Gastrocnemius medialis (tissue), 4 donors: ENCODE measurements around the gene KCNA4. TPM values are rescaled to one million over a fixed set of nuclear protein-coding genes. Genes with fewer than 3 reads are reported as not detected.

Experiments used
- ATAC-seq, 2 donors: fragments of 150-250 bp; one replicate each; pipeline ENCODE4 v1.9.1; 2016
- DNase-seq, 2 donors: peaks; one replicate each; pipeline ENCODE4 v3.0.0-alpha.2; 2019
- H3K27ac ChIP-seq, 4 donors: fragments of 200-600 bp; sonication (generic); 1 replicate in 1 of 4; 2 replicates in 3 of 4; pipeline ENCODE4 v1.5.1; 2016 to 2018; ENCODE audit warnings: mild to moderate bottlenecking in 2 of 4, moderate library complexity in 1 of 4
- H3K27me3 ChIP-seq, 3 donors: fragments of 200-600 bp; sonication (generic) in 2 of 3; 1 replicate in 1 of 3; 2 replicates in 2 of 3; pipeline versions ENCODE4 v1.5.1 to v1.6.0; 2016 to 2019; ENCODE audit warnings: mild to moderate bottlenecking in 1 of 3, moderate library complexity in 1 of 3
- H3K36me3 ChIP-seq, 2 donors: fragments of 200-600 bp; sonication (generic) in 1 of 2; one replicate each; pipeline ENCODE4 v1.5.1; 2017 to 2018
- H3K4me1 ChIP-seq, 2 donors: fragments of 200-600 bp; sonication (generic) in 1 of 2; one replicate each; pipeline ENCODE4 v1.5.1; 2016 to 2017; ENCODE audit warnings: mild to moderate bottlenecking in 2 of 2
- H3K4me3 ChIP-seq, 4 donors: fragments of 200-600 bp; sonication (generic) in 3 of 4; 1 replicate in 1 of 4; 2 replicates in 3 of 4; pipeline ENCODE4 v1.5.1; 2016 to 2019; ENCODE audit warnings: mild to moderate bottlenecking in 2 of 4
- H3K9me3 ChIP-seq, 3 donors: fragments of 200-600 bp; sonication (generic) in 2 of 3; 1 replicate in 1 of 3; 2 replicates in 2 of 3; pipeline ENCODE4 v1.5.1; 2016 to 2019
- CTCF ChIP-seq, 5 experiments: fragments of 450-650 bp in 3 of 5; fragments of 200-600 bp in 2 of 5; sonication (generic) in 2 of 5; IDR thresholded peaks in 4 of 5; conservative IDR thresholded peaks in 1 of 5; 1 replicate in 4 of 5; 2 replicates in 1 of 5; pipeline ENCODE4 v1.5.1; 2016 to 2019; ENCODE audit warnings: antibody characterized with exemption in 5 of 5, mild to moderate bottlenecking in 3 of 5, moderate library complexity in 3 of 5
- POLR2A ChIP-seq, 2 donors: fragments of 450-650 bp; IDR thresholded peaks; one replicate each; pipeline ENCODE4 v1.6.1; 2017; ENCODE audit warnings: antibody characterized with exemption in 2 of 2, mild to moderate bottlenecking in 2 of 2, moderate library complexity in 2 of 2
- in situ Hi-C, 4 donors: fragments of 200-750 bp; cut with MboI; loops; one replicate each; pipeline versions ENCODE4 v1.15.0 to v1.8.0; 2017; ENCODE audit warnings: low sequenced_read_pairs in 4 of 4
- intact Hi-C: fragments of 100-400 bp; cut with DNase I; formaldehyde crosslinking; loops from one replicate; pipeline ENCODE4 v1.15.1; 2023; ENCODE audit warnings: low total_unique reads
- total RNA-seq, 4 donors: library from RNA; depleted of rRNA; stranded (reverse); fragments of >200 nt; gene quantifications; one replicate each; pipeline versions ENCODE4 v1.1.0 to v1.2.3, GENCODE V29; 2016

The KCNA4 gene
- total RNA-seq, 4 donors from 2014 or later: 0.11 TPM; not detected in 3

- H3K27ac ChIP-seq: no peak overlapping the region
- ATAC-seq (no peak), DNase-seq (no peak)
- intact Hi-C loops: no loop called here
- peaks cover 29 to 47% (median 43%) of the 10 kb centered on the region in 3 donors for H3K27me3 ChIP-seq
- H3K9me3 ChIP-seq: no peaks in the 10 kb centered on the region
- no peaks in the 10 kb centered on the region for H3K36me3 ChIP-seq
- TF ChIP-seq CTCF (IDR thresholded peaks at IDR 0.05 in 4 of 5, conservative IDR thresholded peaks at IDR 0.05 in 1 of 5) (no peak), POLR2A (IDR thresholded peaks at IDR 0.05) (no peak)
- no peaks in the 10 kb centered on the region for H3K4me1 ChIP-seq
- peak overlapping the region in 3 of 4 donors; percentile 2 to 43 (median 7) for H3K4me3 ChIP-seq
- in situ Hi-C loops: no loop called here
Observed at GRCh38 chr11:30017445-30017895, 640 bp upstream of the KCNA4 start.

GRCh38 chr11:30015725-30016412 is 961 bp downstream of the KCNA4 start:
- intact Hi-C loops: no loop called here
- no peaks in the 10 kb centered on the region for H3K36me3 ChIP-seq

DNA sequence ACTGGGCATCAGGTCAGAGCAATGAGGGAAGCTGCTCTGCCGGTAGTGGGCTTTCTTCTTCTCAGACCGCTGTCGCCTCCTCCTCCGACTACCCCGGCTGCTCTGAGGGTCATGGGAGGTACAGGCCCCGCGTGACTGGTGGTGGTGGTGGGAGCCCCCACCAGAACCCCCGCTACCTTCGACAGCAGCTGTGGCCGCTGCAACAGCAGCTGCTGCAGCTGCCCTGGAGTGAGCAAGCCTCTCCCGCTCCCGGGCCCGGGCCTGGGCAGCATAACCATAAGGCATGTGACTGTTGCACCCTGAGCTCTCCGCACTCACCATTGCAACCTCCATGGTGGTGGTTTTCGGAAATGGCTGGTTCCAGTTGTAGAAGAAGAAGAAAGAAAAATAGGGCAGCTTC is 4.5 kb downstream of the KCNA4 start:
- in situ Hi-C loops (no loop called here), intact Hi-C loops (no loop called here)
- Histone ChIP-seq H3K36me3 (no peaks in the 10 kb centered on the region), H3K9me3 (no peaks in the 10 kb centered on the region), H3K27me3 (peaks cover 16 to 30% (median 24%) of the 10 kb centered on the region in 3 donors), H3K4me1 (no peaks in the 10 kb centered on the region), H3K4me3 (no peak overlapping the region), H3K27ac (no peak overlapping the region)
- DNase-seq (no peak), ATAC-seq (no peak)
- TF ChIP-seq CTCF (IDR thresholded peaks at IDR 0.05 in 4 of 5, conservative IDR thresholded peaks at IDR 0.05 in 1 of 5) (no peak), POLR2A (IDR thresholded peaks at IDR 0.05) (no peak)

More at GRCh38 chr11:30015725-30016412, 961 bp downstream of the KCNA4 start:
- H3K27ac ChIP-seq: no peak overlapping the region
- no peak for ATAC-seq
- TF ChIP-seq POLR2A (IDR thresholded peaks at IDR 0.05) (no peak), CTCF (IDR thresholded peaks at IDR 0.05 in 4 of 5, conservative IDR thresholded peaks at IDR 0.05 in 1 of 5) (no peak)
- no peaks in the 10 kb centered on the region for H3K4me1 ChIP-seq
- no peaks in the 10 kb centered on the region for H3K9me3 ChIP-seq
- DNase-seq: no peak
- no peak overlapping the region for H3K4me3 ChIP-seq
- in situ Hi-C loops: no loop called here
- peaks cover 29 to 47% (median 43%) of the 10 kb centered on the region in 3 donors for H3K27me3 ChIP-seq

DNA sequence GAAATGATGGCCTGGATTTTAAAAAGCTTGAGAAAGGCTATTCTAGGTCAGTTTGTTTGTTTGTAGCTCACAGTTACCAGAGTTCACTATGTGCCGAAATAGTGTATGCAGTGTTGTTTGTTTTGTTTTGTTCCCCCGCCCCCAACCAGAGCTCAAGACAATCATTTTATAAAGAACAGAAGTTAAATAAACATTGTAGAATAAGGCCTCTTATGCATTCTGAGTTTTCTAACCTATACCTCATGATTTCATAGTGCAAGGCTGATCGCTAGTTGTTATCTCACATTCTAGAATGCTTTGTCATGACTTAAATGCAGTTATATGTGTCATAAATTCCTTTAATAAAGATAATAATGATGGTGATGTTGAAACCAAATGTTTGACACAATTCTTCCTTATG is 7.8 kb downstream of the KCNA4 start:
- DNase-seq (no peak), ATAC-seq (no peak)
- Histone ChIP-seq H3K4me1 (no peaks in the 10 kb centered on the region), H3K4me3 (no peak overlapping the region), H3K27me3 (peaks cover 0 to under 1% (median 0%) of the 10 kb centered on the region in 3 donors), H3K9me3 (no peaks in the 10 kb centered on the region), H3K27ac (no peak overlapping the region), H3K36me3 (no peaks in the 10 kb centered on the region)
- TF ChIP-seq POLR2A (IDR thresholded peaks at IDR 0.05) (no peak), CTCF (IDR thresholded peaks at IDR 0.05 in 4 of 5, conservative IDR thresholded peaks at IDR 0.05 in 1 of 5) (no peak)
- in situ Hi-C loops (no loop called here), intact Hi-C loops (no loop called here)
